Natural killer cell (primary cell): Measurements from ENCODE around the gene IRF4. TPM values are rescaled to one million over a fixed set of nuclear protein-coding genes. Genes with fewer than 3 reads are reported as not detected.

ENCODE experiments used
- ATAC-seq, 3 donors: fragments of 150-1000 bp in 2 of 3; fragments of 200-7000 bp in 1 of 3; cut with Tn5 transposase; 1 replicate in 1 of 3; 2 replicates in 2 of 3; pipeline ENCODE4 v1.10.0; 2021; ENCODE audit warnings: mild to moderate bottlenecking in 2 of 3, moderate library complexity in 2 of 3
- DNase-seq, 2 donors: peaks; one replicate each; pipeline versions ENCODE4 v3.0.0 to v3.0.0-alpha.2; 2013 to 2021; ENCODE audit warnings: mixed read lengths in 1 of 2
- H3K27ac ChIP-seq: one replicate; pipeline ENCODE4 v1.5.1; 2013; ENCODE audit warnings: mild to moderate bottlenecking, low read length
- H3K27me3 ChIP-seq: one replicate; pipeline ENCODE4 v1.6.1; 2013; ENCODE audit warnings: low read length; ENCODE audit not compliant: control insufficient read depth, insufficient read depth
- H3K36me3 ChIP-seq: one replicate; pipeline ENCODE4 v1.6.1; 2013; ENCODE audit warnings: low read length; ENCODE audit not compliant: control insufficient read depth, insufficient read depth
- H3K4me1 ChIP-seq: one replicate; pipeline ENCODE4 v1.6.1; 2013; ENCODE audit warnings: low read length; ENCODE audit not compliant: control insufficient read depth, insufficient read depth
- H3K4me3 ChIP-seq: one replicate; pipeline ENCODE4 v1.5.1; 2013; ENCODE audit warnings: low read length
- H3K9me3 ChIP-seq: one replicate; pipeline ENCODE4 v1.6.1; 2013; ENCODE audit warnings: low read length; ENCODE audit not compliant: control insufficient read depth, insufficient read depth
- H3K27ac Mint-ChIP-seq, 2 donors: one replicate each; pipeline ENCODE4 v1.8.0; 2022; ENCODE audit warnings: mild to moderate bottlenecking in 2 of 2, mixed read lengths in 2 of 2, moderate library complexity in 1 of 2
- H3K27me3 Mint-ChIP-seq, 2 donors: one replicate each; pipeline ENCODE4 v1.8.0; 2022; ENCODE audit warnings: low read depth in 2 of 2, mixed read lengths in 2 of 2
- H3K36me3 Mint-ChIP-seq: one replicate; pipeline ENCODE4 v1.8.0; 2022; ENCODE audit warnings: mixed read lengths
- H3K4me1 Mint-ChIP-seq, 2 donors: one replicate each; pipeline ENCODE4 v1.8.0; 2022; ENCODE audit warnings: mixed read lengths in 2 of 2
- H3K4me3 Mint-ChIP-seq: one replicate; pipeline ENCODE4 v1.8.0; 2022; ENCODE audit warnings: mild to moderate bottlenecking, moderate library complexity, mixed read lengths
- H3K9me3 Mint-ChIP-seq, 2 donors: one replicate each; pipeline ENCODE4 v1.8.0; 2022; ENCODE audit warnings: mixed read lengths in 2 of 2
- CTCF ChIP-seq: fragments of 200-600 bp; IDR thresholded peaks from one replicate; pipeline ENCODE4 v1.8.0; 2022; ENCODE audit warnings: antibody characterized with exemption
- WGBS: methylation state at CpG from one replicate; pipeline ENCODE4 v1.1.7; 2013; ENCODE audit warnings: missing lambda C conversion rate; ENCODE audit not compliant: insufficient coverage; 5-methylcytosine and 5-hydroxymethylcytosine counted together
- intact Hi-C: fragments of 100-400 bp; cut with micrococcal nuclease; formaldehyde crosslinking; loops from one replicate; pipeline ENCODE4 v1.14.2; 2022
- total RNA-seq, 4 donors: library from RNA; stranded (reverse); fragments of 120-200 nt in 1 of 4; gene quantifications; one replicate each; pipeline versions ENCODE4 v1.2.3 to v1.2.4, GENCODE V29; 2013 to 2022

Gene IRF4
- total RNA-seq, 3 donors from 2014 or later (not counting 1 experiment from before 2014, with no cell fraction given): 3.5 to 37.5 (median 3.5) TPM

GRCh38 chr6:412146-412886, 20.8 kb downstream of the IRF4 start:
- Histone ChIP-seq H3K4me1 (no peaks in the 10 kb centered on the region), H3K27me3 (no peaks in the 10 kb centered on the region), H3K36me3 (no peaks in the 10 kb centered on the region), H3K4me3 (no peak overlapping the region), H3K9me3 (peaks cover 6% of the 10 kb centered on the region), H3K27ac (no peak overlapping the region)
- H3K9me3 Mint-ChIP-seq: peaks cover 4 to 11% of the 10 kb centered on the region in 2 donors
- 100% methylated on average over 3 of the region's 3 CpGs for WGBS
- H3K4me3 Mint-ChIP-seq: no peak overlapping the region
- no peak for ATAC-seq
- peaks cover 0 to 5% of the 10 kb centered on the region in 2 donors for H3K4me1 Mint-ChIP-seq
- peaks cover 7 to 8% of the 10 kb centered on the region in 2 donors for H3K27me3 Mint-ChIP-seq
- intact Hi-C loops: no loop called here
- no peak overlapping the region for H3K27ac Mint-ChIP-seq
- no peak for TF ChIP-seq CTCF
- H3K36me3 Mint-ChIP-seq: peaks cover 23% of the 10 kb centered on the region
- DNase-seq: no peak

GRCh38 chr6:414447-414846, 22.9 kb downstream of the IRF4 start:
- DNase-seq (no peak), ATAC-seq (no peak)
- peaks cover 23% of the 10 kb centered on the region for H3K36me3 Mint-ChIP-seq
- intact Hi-C loops: no loop called here
- Histone ChIP-seq H3K9me3 (peaks cover 6% of the 10 kb centered on the region), H3K4me3 (no peak overlapping the region), H3K27me3 (no peaks in the 10 kb centered on the region), H3K27ac (no peak overlapping the region), H3K4me1 (no peaks in the 10 kb centered on the region), H3K36me3 (no peaks in the 10 kb centered on the region)
- H3K27ac Mint-ChIP-seq: no peak overlapping the region
- peaks cover 4 to 11% of the 10 kb centered on the region in 2 donors for H3K9me3 Mint-ChIP-seq
- peaks cover 7 to 9% of the 10 kb centered on the region in 2 donors for H3K27me3 Mint-ChIP-seq
- no peaks in the 10 kb centered on the region for H3K4me1 Mint-ChIP-seq
- no peak overlapping the region for H3K4me3 Mint-ChIP-seq
- TF ChIP-seq CTCF: no peak

- DNase-seq (no peak), ATAC-seq (no peak)
- Histone ChIP-seq H3K4me1 (no peaks in the 10 kb centered on the region), H3K36me3 (no peaks in the 10 kb centered on the region), H3K27me3 (no peaks in the 10 kb centered on the region), H3K4me3 (no peak overlapping the region), H3K27ac (no peak overlapping the region), H3K9me3 (peaks cover 6% of the 10 kb centered on the region)
- Mint-ChIP-seq H3K4me3 (no peak overlapping the region), H3K36me3 (peaks cover 23% of the 10 kb centered on the region), H3K27me3 (peaks cover 7 to 12% of the 10 kb centered on the region in 2 donors), H3K4me1 (no peaks in the 10 kb centered on the region), H3K9me3 (peaks cover 4 to 11% of the 10 kb centered on the region in 2 donors), H3K27ac (no peak overlapping the region)
- WGBS: 97% methylated on average over 3 of the region's 3 CpGs
- intact Hi-C loops: no loop called here
- no peak for TF ChIP-seq CTCF
Observed at GRCh38 chr6:415087-415486, 23.5 kb downstream of the IRF4 start.

- H3K4me3 ChIP-seq: no peak overlapping the region
- intact Hi-C loops: loop anchor here (5.0 to 10.0 kb wide), 2 partner anchors 54 to 129 kb away; partner anchors contain the start of gene DUSP22
- ATAC-seq (no peak), DNase-seq (no peak)
- no peaks in the 10 kb centered on the region for H3K9me3 ChIP-seq
- peaks cover 23% of the 10 kb centered on the region for H3K4me1 ChIP-seq
- H3K36me3 Mint-ChIP-seq: peaks cover 4% of the 10 kb centered on the region
- no peak for TF ChIP-seq CTCF
- no peak overlapping the region for H3K27ac ChIP-seq
- H3K9me3 Mint-ChIP-seq: peaks cover 0 to 3% of the 10 kb centered on the region in 2 donors
- no peak overlapping the region for H3K27ac Mint-ChIP-seq
- 98% methylated on average over 7 of the region's 7 CpGs for WGBS
- H3K4me3 Mint-ChIP-seq: no peak overlapping the region
- H3K27me3 Mint-ChIP-seq: peaks cover 0 to 4% of the 10 kb centered on the region in 2 donors
- peaks cover 14 to 19% of the 10 kb centered on the region in 2 donors for H3K4me1 Mint-ChIP-seq
- H3K27me3 ChIP-seq: no peaks in the 10 kb centered on the region
- no peaks in the 10 kb centered on the region for H3K36me3 ChIP-seq
Observed at GRCh38 chr6:421211-421610, 29.7 kb downstream of the IRF4 start.
